Glomerular endothelial cell (primary cell): Measurements from ENCODE around the gene FOXD2. TPM values are rescaled to one million over a fixed set of nuclear protein-coding genes. Genes with fewer than 3 reads are reported as not detected.

ENCODE experiments used
- DNase-seq: peaks from one replicate; pipeline ENCODE4 v3.0.0-alpha.2; 2011; ENCODE audit warnings: low read depth, low spot score; ENCODE audit errors: extremely low read depth
- total RNA-seq: library from RNA; depleted of rRNA; stranded (reverse); fragments of >200 nt; gene quantifications from 2 replicates; pipeline ENCODE4 v1.2.3, GENCODE V29; 2015

The FOXD2 gene
- total RNA-seq, 1 donor from 2014 or later, result 0.18 TPM

- no peak for DNase-seq
Measured at GRCh38 chr1:47416319-47417169, 21.3 kb upstream of the FOXD2 start.

GRCh38 chr1:47417170-47418044 is 20.4 kb upstream of the FOXD2 start:
- no peak for DNase-seq

GRCh38 chr1:47418122-47418521 is 19.7 kb upstream of the FOXD2 start:
- no peak for DNase-seq

GRCh38 chr1:47418681-47419325 is 19.0 kb upstream of the FOXD2 start:
- no peak for DNase-seq

GRCh38 chr1:47420547-47420946 is 17.3 kb upstream of the FOXD2 start:
- DNase-seq, result no peak

GRCh38 chr1:47423872-47424271 is 14.0 kb upstream of the FOXD2 start:
- DNase-seq, result no peak

- DNase-seq, result no peak
Measured at GRCh38 chr1:47424336-47424982, 13.4 kb upstream of the FOXD2 start.

GRCh38 chr1:47431534-47431933 is 6.3 kb upstream of the FOXD2 start:
- DNase-seq, result no peak

GRCh38 chr1:47432071-47433036 is 5.5 kb upstream of the FOXD2 start:
- DNase-seq, result peak; percentile 60

GRCh38 chr1:47433037-47433421 is 4.8 kb upstream of the FOXD2 start:
- DNase-seq, result no peak

- DNase-seq, result no peak
Measured at GRCh38 chr1:47433477-47434050, 4.3 kb upstream of the FOXD2 start.

GRCh38 chr1:47434051-47434842 is 3.6 kb upstream of the FOXD2 start:
- DNase-seq, result no peak

- no peak for DNase-seq
Measured at GRCh38 chr1:47435506-47436303, 2.1 kb upstream of the FOXD2 start.

GRCh38 chr1:47436304-47436978 is 1.4 kb upstream of the FOXD2 start:
- peak; percentile 29 for DNase-seq

GRCh38 chr1:47436979-47437446 is 831 bp upstream of the FOXD2 start:
- DNase-seq, result no peak

- no peak for DNase-seq
Measured at GRCh38 chr1:47438165-47439016, 547 bp downstream of the FOXD2 start.
